Neuronal stem cell (in vitro differentiated cells): ENCODE results near the gene GAN.

Source experiments
- DNase-seq: peaks from one replicate; pipeline ENCODE4 v3.0.0-alpha.2; 2013; ENCODE audit warnings: low spot score
- H2AFZ ChIP-seq: one replicate; pipeline ENCODE4 v1.6.1; 2013; ENCODE audit warnings: mild to moderate bottlenecking, low read length, inconsistent platforms
- H2AK5ac ChIP-seq: 2 replicates; pipeline ENCODE4 v1.6.1; 2013; ENCODE audit warnings: low read depth, mild to moderate bottlenecking, inconsistent platforms, low read length, moderate library complexity, mixed read lengths
- H2BK120ac ChIP-seq: 2 replicates; pipeline ENCODE4 v1.6.1; 2013; ENCODE audit warnings: low read depth, mild to moderate bottlenecking, inconsistent platforms, low read length, moderate library complexity, mixed read lengths
- H2BK12ac ChIP-seq: one replicate; pipeline ENCODE4 v1.6.1; 2013; ENCODE audit warnings: low read length, inconsistent platforms
- H2BK15ac ChIP-seq: 2 replicates; pipeline ENCODE4 v1.6.1; 2013; ENCODE audit warnings: mild to moderate bottlenecking, low read length, inconsistent platforms, mixed read lengths
- H2BK5ac ChIP-seq: one replicate; pipeline ENCODE4 v1.6.1; 2013; ENCODE audit warnings: inconsistent platforms, mild to moderate bottlenecking, low read length, moderate library complexity
- H3K14ac ChIP-seq: one replicate; pipeline ENCODE4 v1.6.1; 2013; ENCODE audit warnings: low read length, inconsistent platforms
- H3K18ac ChIP-seq: 2 replicates; pipeline ENCODE4 v1.6.1; 2013; ENCODE audit warnings: low read length, inconsistent platforms
- H3K23ac ChIP-seq: 2 replicates; pipeline ENCODE4 v1.6.1; 2013; ENCODE audit warnings: low read depth, mild to moderate bottlenecking, mixed read lengths, low read length, inconsistent platforms; ENCODE audit not compliant: poor library complexity
- H3K27ac ChIP-seq: replicated peaks from 3 replicates; pipeline ENCODE4 v1.5.1; 2013; ENCODE audit warnings: low read length, inconsistent platforms
- H3K27me3 ChIP-seq, 3 experiments: 2 replicates each; pipeline ENCODE4 v1.6.1; 2013; ENCODE audit warnings: low read length in 3 of 3, mild to moderate bottlenecking in 2 of 3, inconsistent platforms in 1 of 3, low read depth in 1 of 3, mixed read lengths in 1 of 3, moderate library complexity in 1 of 3; ENCODE audit not compliant: control insufficient read depth in 3 of 3, insufficient read depth in 3 of 3
- H3K36me3 ChIP-seq, 2 donors: replicated peaks in 1 of 2; 2 replicates each; pipeline ENCODE4 v1.6.1; 2013; ENCODE audit warnings: low read length in 2 of 2; ENCODE audit not compliant: control insufficient read depth in 2 of 2, insufficient read depth in 2 of 2
- H3K4ac ChIP-seq: 2 replicates; pipeline ENCODE4 v1.6.1; 2013; ENCODE audit warnings: inconsistent platforms, mild to moderate bottlenecking, low read length, moderate library complexity
- H3K4me1 ChIP-seq, 2 donors: 1 replicate in 1 of 2; 2 replicates in 1 of 2; pipeline ENCODE4 v1.6.1; 2013; ENCODE audit warnings: low read length in 2 of 2, low read depth in 1 of 2; ENCODE audit not compliant: control insufficient read depth in 2 of 2, insufficient read depth in 1 of 2
- H3K4me2 ChIP-seq: one replicate; pipeline ENCODE4 v1.6.1; 2013; ENCODE audit warnings: mild to moderate bottlenecking, low read length, inconsistent platforms; ENCODE audit not compliant: insufficient read depth, poor library complexity, severe bottlenecking
- H3K4me3 ChIP-seq, 2 donors: 2 replicates each; pipeline ENCODE4 v1.5.1; 2013; ENCODE audit warnings: low read length in 2 of 2, mild to moderate bottlenecking in 2 of 2, inconsistent platforms in 1 of 2, moderate library complexity in 1 of 2
- H3K79me1 ChIP-seq: one replicate; pipeline ENCODE4 v1.6.1; 2013; ENCODE audit warnings: low read depth, mild to moderate bottlenecking, inconsistent platforms, low read length, moderate library complexity
- H3K9ac ChIP-seq: one replicate; pipeline ENCODE4 v1.6.1; 2013; ENCODE audit warnings: mild to moderate bottlenecking, low read depth, low read length, inconsistent platforms; ENCODE audit not compliant: poor library complexity
- H3K9me3 ChIP-seq, 2 donors: replicated peaks in 1 of 2; 2 replicates each; pipeline versions ENCODE3 to v1.6.1; 2013; ENCODE audit warnings: low read length in 2 of 2, mild to moderate bottlenecking in 2 of 2, inconsistent platforms in 1 of 2, low read depth in 1 of 2, mixed read lengths in 1 of 2, moderate library complexity in 1 of 2; ENCODE audit not compliant: control insufficient read depth in 2 of 2, insufficient read depth in 1 of 2
- H4K8ac ChIP-seq: one replicate; pipeline ENCODE4 v1.6.1; 2013; ENCODE audit warnings: low read depth, mild to moderate bottlenecking, inconsistent platforms, low read length, moderate library complexity
- H4K91ac ChIP-seq: one replicate; pipeline ENCODE4 v1.6.1; 2013; ENCODE audit warnings: low read length, low read depth, mild to moderate bottlenecking, inconsistent platforms; ENCODE audit not compliant: poor library complexity
- WGBS, 2 donors: extraction: QIAGEN DNeasy Blood & Tissue Kit; methylation state at CpG; one replicate each; pipeline ENCODE4 v1.1.7; 2013; ENCODE audit warnings: missing lambda C conversion rate in 2 of 2, mixed read lengths in 1 of 2; ENCODE audit not compliant: insufficient read length in 2 of 2, insufficient replicate concordance in 1 of 2; ENCODE audit errors: extremely low coverage in 2 of 2; 5-methylcytosine and 5-hydroxymethylcytosine counted together

GAN gene

DNA sequence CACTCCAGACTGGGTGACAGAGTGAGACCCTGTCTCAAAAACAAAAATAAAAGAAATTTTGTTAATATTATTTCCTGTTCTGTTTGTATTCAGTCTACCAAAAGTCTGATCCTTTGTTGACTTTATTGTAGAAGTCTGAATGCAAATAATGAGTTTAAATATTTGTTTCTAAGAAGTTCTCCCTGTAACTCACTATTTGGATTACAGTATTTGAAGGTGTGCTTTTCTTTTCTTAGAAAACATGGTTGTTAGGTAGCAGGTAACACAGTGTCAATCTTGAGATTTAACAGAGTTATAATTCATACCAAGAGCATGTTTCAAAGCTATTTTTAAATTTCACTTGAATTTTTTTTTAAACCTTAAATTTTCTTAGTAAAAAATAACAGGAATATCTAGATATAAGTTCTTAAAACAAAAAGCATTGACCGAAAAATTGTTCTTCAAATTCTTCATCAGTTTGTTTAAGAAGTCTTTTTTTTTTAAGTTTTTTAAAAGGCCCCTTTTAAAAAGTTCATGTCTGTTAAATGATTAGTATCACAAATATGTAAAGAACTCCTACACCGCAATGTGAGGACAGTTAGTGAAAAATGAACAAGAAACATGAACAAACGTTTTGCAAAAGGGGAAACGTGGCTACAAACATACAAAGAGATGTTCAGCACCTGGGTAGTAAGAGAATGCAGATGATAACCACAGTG is 35.0 kb downstream of the GAN start:
- H2BK12ac ChIP-seq = no peak overlapping the region
- no peak overlapping the region for H2BK15ac ChIP-seq
- no peak overlapping the region for H3K4ac ChIP-seq
- no peak overlapping the region for H4K8ac ChIP-seq
- DNase-seq = no peak
- H3K4me3 ChIP-seq = no peak overlapping the region
- H3K9me3 ChIP-seq = peaks cover 5 to 27% of the 10 kb centered on the region in 2 donors
- no peak overlapping the region for H2BK5ac ChIP-seq
- peaks cover 4 to 15% of the 10 kb centered on the region in 2 donors for H3K36me3 ChIP-seq
- H3K27ac ChIP-seq = no peak overlapping the region
- H2BK120ac ChIP-seq = no peak overlapping the region
- no peak overlapping the region for H3K18ac ChIP-seq
- no peaks in the 10 kb centered on the region for H3K4me1 ChIP-seq
- no CpG with 5 or more reads among the region's 4 CpGs for WGBS, 2 donors
- H2AFZ ChIP-seq = no peak overlapping the region
- H3K79me1 ChIP-seq = no peaks in the 10 kb centered on the region
- H2AK5ac ChIP-seq = no peak overlapping the region
- H3K23ac ChIP-seq = no peak overlapping the region
- H3K9ac ChIP-seq = no peak overlapping the region
- no peak overlapping the region for H3K4me2 ChIP-seq
- H3K27me3 ChIP-seq = no peaks in the 10 kb centered on the region
- no peak overlapping the region for H3K14ac ChIP-seq
- H4K91ac ChIP-seq = no peak overlapping the region

DNA sequence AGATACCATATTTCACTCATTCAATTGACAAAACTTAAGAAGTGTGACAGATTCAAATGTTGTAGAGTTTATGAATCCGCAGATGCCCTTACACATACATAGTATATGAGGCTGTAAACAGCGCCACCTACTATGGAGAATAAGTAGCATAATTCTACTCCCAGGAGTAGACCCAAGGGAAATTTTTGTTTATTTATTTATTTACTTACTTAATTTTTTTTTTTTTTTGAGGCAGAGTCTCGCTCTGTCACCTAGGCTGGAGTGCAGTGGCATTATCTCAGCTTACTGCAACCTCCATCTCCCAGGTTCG is 35.5 kb downstream of the GAN start:
- WGBS, 2 donors = no CpG with 5 or more reads among the region's 4 CpGs
- no peak overlapping the region for H2AFZ ChIP-seq
- no peaks in the 10 kb centered on the region for H3K27me3 ChIP-seq

DNA sequence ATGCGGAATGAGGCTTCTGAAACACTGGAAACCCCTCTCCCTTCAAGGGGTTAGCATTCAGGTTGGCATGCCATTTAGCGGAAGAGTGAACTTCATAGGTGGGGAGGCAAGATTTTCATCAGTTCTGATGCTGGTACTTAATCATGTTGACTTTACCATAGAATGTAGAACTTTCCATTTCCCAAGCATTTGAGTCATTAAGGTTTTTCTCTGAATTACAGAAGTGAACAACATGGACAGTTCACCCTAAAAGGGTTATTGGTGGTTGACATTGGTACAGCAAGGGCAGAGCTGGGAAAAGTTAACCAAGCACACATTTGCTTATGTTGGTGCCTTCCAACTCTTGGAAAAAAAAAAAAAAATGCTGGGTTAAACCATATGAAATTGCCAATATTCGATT is 39.1 kb downstream of the GAN start:
- no peak for DNase-seq
- no peak overlapping the region for H3K23ac ChIP-seq
- H2BK120ac ChIP-seq = no peak overlapping the region
- H3K27ac ChIP-seq = no peak overlapping the region
- no peak overlapping the region for H3K18ac ChIP-seq
- no peak overlapping the region for H3K4me3 ChIP-seq
- no peak overlapping the region for H2AK5ac ChIP-seq
- H3K9me3 ChIP-seq = no peaks in the 10 kb centered on the region
- H4K91ac ChIP-seq = no peak overlapping the region
- no peak overlapping the region for H3K14ac ChIP-seq
- no peak overlapping the region for H2BK15ac ChIP-seq
- H3K27me3 ChIP-seq = no peaks in the 10 kb centered on the region
- no peak overlapping the region for H3K4me2 ChIP-seq
- no peak overlapping the region for H4K8ac ChIP-seq
- no peaks in the 10 kb centered on the region for H3K79me1 ChIP-seq
- H3K9ac ChIP-seq = no peak overlapping the region
- H2BK12ac ChIP-seq = no peak overlapping the region
- H2AFZ ChIP-seq = no peak overlapping the region
- no peak overlapping the region for H2BK5ac ChIP-seq
- no peaks in the 10 kb centered on the region for H3K4me1 ChIP-seq
- H3K4ac ChIP-seq = no peak overlapping the region
- no CpG with 5 or more reads among the region's 3 CpGs for WGBS, 2 donors
- peaks cover 2 to 39% of the 10 kb centered on the region in 2 donors for H3K36me3 ChIP-seq

More for the DNA sequence above, 35.5 kb downstream of the GAN start:
- peaks cover 5 to 27% of the 10 kb centered on the region in 2 donors for H3K9me3 ChIP-seq
- H2BK12ac ChIP-seq = no peak overlapping the region
- H3K4me3 ChIP-seq = no peak overlapping the region
- no peak overlapping the region for H2BK120ac ChIP-seq
- no peak overlapping the region for H4K8ac ChIP-seq
- H3K36me3 ChIP-seq = peaks cover 4 to 18% of the 10 kb centered on the region in 2 donors
- no peak overlapping the region for H3K9ac ChIP-seq
- no peak overlapping the region for H2AK5ac ChIP-seq
- no peak overlapping the region for H2BK15ac ChIP-seq
- no peak overlapping the region for H3K14ac ChIP-seq
- H3K4me1 ChIP-seq = no peaks in the 10 kb centered on the region
- DNase-seq = no peak
- no peak overlapping the region for H3K4ac ChIP-seq
- no peak overlapping the region for H4K91ac ChIP-seq
- H3K4me2 ChIP-seq = no peak overlapping the region
- H3K79me1 ChIP-seq = no peaks in the 10 kb centered on the region
- no peak overlapping the region for H3K23ac ChIP-seq
- no peak overlapping the region for H3K18ac ChIP-seq
- H2BK5ac ChIP-seq = no peak overlapping the region
- no peak overlapping the region for H3K27ac ChIP-seq

DNA sequence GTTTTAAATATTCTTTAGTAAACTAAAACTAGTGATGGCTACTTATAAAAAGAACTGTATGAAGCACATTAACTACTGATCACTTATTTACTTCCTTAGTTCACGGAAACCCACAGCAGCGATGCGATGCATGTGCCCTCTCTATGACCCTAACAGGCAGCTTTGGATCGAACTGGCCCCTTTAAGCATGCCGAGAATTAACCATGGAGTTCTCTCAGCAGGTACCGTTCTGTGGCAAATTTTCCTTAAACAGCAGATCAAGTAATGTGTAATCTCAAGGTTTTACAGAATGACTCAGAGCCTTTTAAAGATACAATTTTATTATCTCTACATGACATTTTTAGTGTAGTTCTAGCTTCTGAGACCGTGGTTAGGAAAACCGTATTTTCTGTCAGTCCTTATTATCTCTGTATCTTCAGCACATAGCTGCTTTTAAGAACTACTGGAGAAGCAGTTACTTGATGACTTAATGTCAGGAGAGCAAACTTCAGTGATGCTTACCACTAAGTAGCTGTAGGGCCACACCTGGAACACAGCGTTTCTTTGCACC is 43.0 kb downstream of the GAN start:
- Histone ChIP-seq H3K14ac (no peak overlapping the region), H3K4me1 (no peaks in the 10 kb centered on the region), H3K4ac (no peak overlapping the region), H4K8ac (no peak overlapping the region), H3K27ac (no peak overlapping the region), H3K4me2 (no peak overlapping the region), H2BK5ac (no peak overlapping the region), H2BK12ac (no peak overlapping the region), H3K23ac (no peak overlapping the region), H2AFZ (no peak overlapping the region), H3K4me3 (no peak overlapping the region), H3K27me3 (no peaks in the 10 kb centered on the region), H3K18ac (no peak overlapping the region), H2BK15ac (no peak overlapping the region), H3K36me3 (peaks cover 5 to 64% of the 10 kb centered on the region in 2 donors), H4K91ac (no peak overlapping the region), H3K79me1 (no peaks in the 10 kb centered on the region), H2AK5ac (no peak overlapping the region), H2BK120ac (no peak overlapping the region), H3K9me3 (no peaks in the 10 kb centered on the region), H3K9ac (no peak overlapping the region)
- no CpG with 5 or more reads among the region's 9 CpGs for WGBS, 2 donors
- no peak for DNase-seq
